ENCODE results near the gene NRG2.

DNA sequence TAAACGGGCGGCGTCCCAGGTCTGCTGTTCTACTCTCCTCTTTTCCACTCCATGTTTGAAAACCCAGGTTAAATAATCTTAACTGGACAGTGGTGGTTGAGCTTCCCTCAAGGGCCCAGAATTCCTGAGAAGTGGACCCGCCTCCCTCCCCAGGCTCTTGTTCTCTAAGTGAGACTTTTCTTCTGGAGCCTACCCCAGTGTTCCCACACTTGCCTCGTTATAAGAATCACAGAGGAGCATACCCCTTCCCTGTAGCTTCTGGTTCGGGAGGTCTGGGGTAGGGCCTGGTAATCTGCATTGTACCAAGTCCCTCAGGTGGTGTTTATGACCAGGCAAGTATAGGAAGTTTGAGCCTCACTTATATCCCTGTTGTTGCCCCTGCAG is 235.5 kb downstream of the NRG2 start:
- TF ChIP-seq, protein P1, sequence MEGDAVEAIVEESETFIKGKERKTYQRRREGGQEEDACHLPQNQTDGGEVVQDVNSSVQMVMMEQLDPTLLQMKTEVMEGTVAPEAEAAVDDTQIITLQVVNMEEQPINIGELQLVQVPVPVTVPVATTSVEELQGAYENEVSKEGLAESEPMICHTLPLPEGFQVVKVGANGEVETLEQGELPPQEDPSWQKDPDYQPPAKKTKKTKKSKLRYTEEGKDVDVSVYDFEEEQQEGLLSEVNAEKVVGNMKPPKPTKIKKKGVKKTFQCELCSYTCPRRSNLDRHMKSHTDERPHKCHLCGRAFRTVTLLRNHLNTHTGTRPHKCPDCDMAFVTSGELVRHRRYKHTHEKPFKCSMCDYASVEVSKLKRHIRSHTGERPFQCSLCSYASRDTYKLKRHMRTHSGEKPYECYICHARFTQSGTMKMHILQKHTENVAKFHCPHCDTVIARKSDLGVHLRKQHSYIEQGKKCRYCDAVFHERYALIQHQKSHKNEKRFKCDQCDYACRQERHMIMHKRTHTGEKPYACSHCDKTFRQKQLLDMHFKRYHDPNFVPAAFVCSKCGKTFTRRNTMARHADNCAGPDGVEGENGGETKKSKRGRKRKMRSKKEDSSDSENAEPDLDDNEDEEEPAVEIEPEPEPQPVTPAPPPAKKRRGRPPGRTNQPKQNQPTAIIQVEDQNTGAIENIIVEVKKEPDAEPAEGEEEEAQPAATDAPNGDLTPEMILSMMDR (IDR thresholded peaks at IDR 0.05), result no peak
- no peak for TF ChIP-seq POLR2A (IDR thresholded peaks at IDR 0.05)

All from esophagus squamous epithelium (tissue), 4 donors.